Neural cell (in vitro differentiated cells): ENCODE measurements around the gene TSPEAR. TPM values are rescaled to one million over a fixed set of nuclear protein-coding genes. Genes with fewer than 3 reads are reported as not detected.

Experiments
- H2AFZ ChIP-seq: fragments of 200-600, 300-800 bp; sonication (generic), shearing (Covaris generic); 2 replicates; pipeline ENCODE4 v1.6.0; 2014; ENCODE audit warnings: low read depth, mild to moderate bottlenecking, antibody characterized with exemption, low read length, moderate library complexity
- H3F3A ChIP-seq: fragments of 200-600 bp; shearing (Covaris generic); 2 replicates; pipeline ENCODE4 v1.6.1; 2016; ENCODE audit warnings: mild to moderate bottlenecking, moderate library complexity, mixed read lengths, antibody characterized with exemption, low read length; ENCODE audit not compliant: insufficient read depth, poor library complexity, severe bottlenecking
- H3K27ac ChIP-seq: fragments of 200-600, 300-800 bp; sonication (generic), shearing (Covaris generic); 2 replicates; pipeline ENCODE4 v1.5.1; 2014; ENCODE audit warnings: mild to moderate bottlenecking, low read length, moderate library complexity
- H3K27me3 ChIP-seq: fragments of 300-800, 200-600 bp; sonication (generic), shearing (Covaris generic); 2 replicates; pipeline ENCODE4 v1.6.0; 2014; ENCODE audit warnings: mild to moderate bottlenecking, low read depth, low read length, moderate library complexity; ENCODE audit not compliant: insufficient read depth
- H3K36me3 ChIP-seq: fragments of 300-800, 200-600 bp; sonication (generic), shearing (Covaris generic); 2 replicates; pipeline ENCODE4 v1.5.1; 2014; ENCODE audit warnings: mild to moderate bottlenecking, antibody characterized with exemption, low read length, moderate library complexity; ENCODE audit not compliant: insufficient read depth
- H3K4me2 ChIP-seq: fragments of 300-800, 200-600 bp; sonication (generic), shearing (Covaris generic); 2 replicates; pipeline ENCODE4 v1.6.0; 2014; ENCODE audit warnings: mild to moderate bottlenecking, low read length
- H3K4me3 ChIP-seq: fragments of 300-800, 200-600 bp; sonication (generic), shearing (Covaris generic); 2 replicates; pipeline ENCODE4 v1.5.1; 2014; ENCODE audit warnings: mild to moderate bottlenecking, low read length, moderate library complexity
- H3K79me2 ChIP-seq: fragments of 200-600 bp; shearing (Covaris generic); replicated peaks from 2 replicates; pipeline ENCODE4 v1.6.0; 2014; ENCODE audit warnings: mild to moderate bottlenecking, low read length, moderate library complexity; ENCODE audit not compliant: insufficient read depth
- H3K9ac ChIP-seq: fragments of 300-800, 200-600 bp; sonication (generic), shearing (Covaris generic); 2 replicates; pipeline ENCODE4 v1.6.1; 2016; ENCODE audit warnings: mild to moderate bottlenecking, low read length, mixed read lengths
- H3K9me2 ChIP-seq: fragments of 200-600 bp; shearing (Covaris generic); 2 replicates; pipeline ENCODE4 v1.6.1; 2016; ENCODE audit warnings: mild to moderate bottlenecking, low read length, mixed read lengths; ENCODE audit not compliant: insufficient read depth
- H3K9me3 ChIP-seq: fragments of 200-600, 300-800 bp; sonication (generic), shearing (Covaris generic); 2 replicates; pipeline ENCODE4 v1.6.1; 2016; ENCODE audit warnings: mild to moderate bottlenecking, mixed run types, low read length, moderate library complexity, mixed read lengths
- H4K20me1 ChIP-seq: fragments of 200-600 bp; shearing (Covaris generic); 2 replicates; pipeline ENCODE4 v1.6.1; 2016; ENCODE audit warnings: mild to moderate bottlenecking, mixed run types; ENCODE audit not compliant: insufficient read depth
- CTCF ChIP-seq: fragments of 450-650 bp; IDR thresholded peaks from 2 replicates; pipeline ENCODE4 v1.5.1; 2014; ENCODE audit warnings: antibody characterized with exemption, mild to moderate bottlenecking, moderate library complexity; ENCODE audit not compliant: poor library complexity, severe bottlenecking
- EP300 ChIP-seq: fragments of 450-650 bp; conservative IDR thresholded peaks from 2 replicates; pipeline ENCODE4 v1.6.1; 2014; ENCODE audit warnings: antibody characterized with exemption, mild to moderate bottlenecking, moderate library complexity; ENCODE audit not compliant: poor library complexity, severe bottlenecking
- EZH2 ChIP-seq: fragments of 200-600, 300-800 bp; shearing (Covaris generic), sonication (generic); IDR thresholded peaks from 2 replicates; pipeline ENCODE4 v1.6.1; 2014; ENCODE audit warnings: antibody characterized with exemption, low read length, borderline replicate concordance, mild to moderate bottlenecking; ENCODE audit not compliant: insufficient read depth, poor library complexity, severe bottlenecking
- MXI1 ChIP-seq: fragments of 450-650 bp; conservative IDR thresholded peaks from 2 replicates; pipeline ENCODE4 v1.6.1; 2014; ENCODE audit warnings: antibody characterized with exemption, mild to moderate bottlenecking; ENCODE audit not compliant: poor library complexity, severe bottlenecking
- POLR2AphosphoS5 ChIP-seq: IDR thresholded peaks from 2 replicates; pipeline ENCODE4 v1.6.1; 2012
- RAD21 ChIP-seq: fragments of 450-650 bp; conservative IDR thresholded peaks from 2 replicates; pipeline ENCODE4 v1.6.1; 2014; ENCODE audit warnings: antibody characterized with exemption, mild to moderate bottlenecking, moderate library complexity
- SMC3 ChIP-seq: fragments of 450-650 bp; conservative IDR thresholded peaks from 2 replicates; pipeline ENCODE4 v1.6.1; 2014; ENCODE audit warnings: antibody characterized with exemption, mild to moderate bottlenecking, moderate library complexity; ENCODE audit not compliant: poor library complexity
- TAF1 ChIP-seq: IDR thresholded peaks from 2 replicates; pipeline ENCODE4 v1.6.1; 2012; ENCODE audit warnings: low read depth
- polyA plus RNA-seq: library from polyadenylated mRNA; depleted of rRNA; stranded (reverse); fragments of >200 nt; gene quantifications from 2 replicates; pipeline ENCODE4 v1.2.3, GENCODE V29; 2014
- TF ChIP-seq, protein P1 (sequence below): IDR thresholded peaks from 2 replicates; pipeline ENCODE4 v1.6.1; 2012; ENCODE audit warnings: borderline replicate concordance

Gene TSPEAR
- polyA plus RNA-seq, 1 donor from 2014 or later: 0.19 TPM

DNA sequence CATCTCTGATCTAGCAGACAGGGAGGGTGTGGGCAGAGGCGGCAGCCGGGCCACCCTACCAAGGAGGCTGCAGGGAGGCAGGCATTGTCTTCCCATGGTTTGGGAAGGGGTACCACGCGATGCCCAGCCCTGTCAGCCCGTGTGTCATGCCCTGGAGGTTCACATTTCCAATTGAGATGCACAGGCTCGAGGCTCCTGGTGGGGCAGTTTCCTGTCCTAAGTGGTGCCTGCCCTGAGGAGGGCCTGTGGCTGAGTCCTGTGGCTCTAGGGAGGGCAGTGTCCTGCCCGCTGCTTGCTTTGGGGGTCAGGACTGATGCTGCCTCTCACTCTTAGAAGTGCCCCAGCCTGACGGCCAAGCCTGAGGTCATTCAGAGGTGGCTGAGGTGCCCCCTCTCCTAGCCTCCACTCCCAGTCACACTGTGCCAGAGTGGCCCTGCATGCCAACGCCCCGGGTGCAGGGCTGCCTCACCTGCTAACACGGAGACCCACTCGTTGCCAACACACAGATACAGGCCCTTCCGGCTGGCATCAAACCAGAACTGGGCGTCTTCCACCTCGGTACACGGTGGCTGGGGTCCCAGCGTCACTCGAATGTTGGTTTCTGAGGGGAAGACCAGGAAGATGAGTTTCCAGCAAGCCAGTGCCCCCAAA, 183.3 kb downstream of the TSPEAR start:
- TF ChIP-seq, protein P1, sequence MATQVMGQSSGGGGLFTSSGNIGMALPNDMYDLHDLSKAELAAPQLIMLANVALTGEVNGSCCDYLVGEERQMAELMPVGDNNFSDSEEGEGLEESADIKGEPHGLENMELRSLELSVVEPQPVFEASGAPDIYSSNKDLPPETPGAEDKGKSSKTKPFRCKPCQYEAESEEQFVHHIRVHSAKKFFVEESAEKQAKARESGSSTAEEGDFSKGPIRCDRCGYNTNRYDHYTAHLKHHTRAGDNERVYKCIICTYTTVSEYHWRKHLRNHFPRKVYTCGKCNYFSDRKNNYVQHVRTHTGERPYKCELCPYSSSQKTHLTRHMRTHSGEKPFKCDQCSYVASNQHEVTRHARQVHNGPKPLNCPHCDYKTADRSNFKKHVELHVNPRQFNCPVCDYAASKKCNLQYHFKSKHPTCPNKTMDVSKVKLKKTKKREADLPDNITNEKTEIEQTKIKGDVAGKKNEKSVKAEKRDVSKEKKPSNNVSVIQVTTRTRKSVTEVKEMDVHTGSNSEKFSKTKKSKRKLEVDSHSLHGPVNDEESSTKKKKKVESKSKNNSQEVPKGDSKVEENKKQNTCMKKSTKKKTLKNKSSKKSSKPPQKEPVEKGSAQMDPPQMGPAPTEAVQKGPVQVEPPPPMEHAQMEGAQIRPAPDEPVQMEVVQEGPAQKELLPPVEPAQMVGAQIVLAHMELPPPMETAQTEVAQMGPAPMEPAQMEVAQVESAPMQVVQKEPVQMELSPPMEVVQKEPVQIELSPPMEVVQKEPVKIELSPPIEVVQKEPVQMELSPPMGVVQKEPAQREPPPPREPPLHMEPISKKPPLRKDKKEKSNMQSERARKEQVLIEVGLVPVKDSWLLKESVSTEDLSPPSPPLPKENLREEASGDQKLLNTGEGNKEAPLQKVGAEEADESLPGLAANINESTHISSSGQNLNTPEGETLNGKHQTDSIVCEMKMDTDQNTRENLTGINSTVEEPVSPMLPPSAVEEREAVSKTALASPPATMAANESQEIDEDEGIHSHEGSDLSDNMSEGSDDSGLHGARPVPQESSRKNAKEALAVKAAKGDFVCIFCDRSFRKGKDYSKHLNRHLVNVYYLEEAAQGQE: no peak
- TF ChIP-seq RAD21: no peak
- H4K20me1 ChIP-seq: no peaks in the 10 kb centered on the region
- no peaks in the 10 kb centered on the region for H3K36me3 ChIP-seq
- H3K9me3 ChIP-seq: no peaks in the 10 kb centered on the region
- no peaks in the 10 kb centered on the region for H3K9me2 ChIP-seq
- H3K27me3 ChIP-seq: no peaks in the 10 kb centered on the region
- no peak overlapping the region for H3K4me3 ChIP-seq
- no peaks in the 10 kb centered on the region for H3F3A ChIP-seq
- H3K9ac ChIP-seq: no peak overlapping the region
- no peak overlapping the region for H3K27ac ChIP-seq
- H2AFZ ChIP-seq: no peak overlapping the region
- no peaks in the 10 kb centered on the region for H3K79me2 ChIP-seq
- H3K4me2 ChIP-seq: no peak overlapping the region

DNA sequence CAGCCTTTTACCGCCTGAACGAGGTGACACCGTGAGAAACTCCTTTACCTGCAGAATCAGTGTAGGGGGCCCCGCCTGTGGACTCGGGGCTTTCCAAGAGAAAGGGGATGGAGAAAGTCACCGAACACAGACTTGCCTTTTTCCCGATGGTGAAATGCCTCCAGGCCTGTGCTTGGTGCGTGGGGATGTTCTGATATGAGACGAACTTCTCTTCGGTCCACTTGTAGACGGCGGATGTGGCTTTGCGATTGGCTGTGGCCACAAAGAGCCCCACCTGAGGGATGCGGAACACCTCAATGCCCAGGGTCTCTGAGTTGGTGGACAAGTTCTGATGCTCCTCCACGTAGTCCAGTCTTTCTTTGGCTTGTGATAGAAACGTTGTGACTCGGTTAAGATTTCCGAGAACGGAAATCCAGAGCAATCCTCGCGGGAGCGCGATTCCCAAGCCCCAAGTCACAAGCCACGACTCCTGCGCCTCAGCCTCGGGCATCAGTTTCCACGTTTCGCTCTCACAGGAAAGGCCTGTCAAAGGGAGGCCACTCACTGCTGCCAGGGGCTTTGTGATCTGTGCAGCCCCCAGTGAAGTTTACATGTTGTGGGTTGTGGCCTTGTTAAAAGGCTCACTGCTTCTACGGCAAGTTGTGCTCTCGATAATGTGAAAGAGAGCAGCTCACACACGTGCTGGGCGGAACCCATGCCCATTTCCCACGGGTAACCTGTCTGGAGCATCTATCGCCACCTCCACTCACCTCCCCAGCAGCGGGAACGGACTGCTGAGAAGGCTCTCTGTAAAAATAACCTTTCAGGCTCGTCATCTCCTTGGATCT, 184.0 kb downstream of the TSPEAR start:
- Histone ChIP-seq H3K4me2 (no peak overlapping the region), H3K9ac (no peak overlapping the region), H4K20me1 (no peaks in the 10 kb centered on the region), H3K79me2 (no peaks in the 10 kb centered on the region), H3K4me3 (no peak overlapping the region), H2AFZ (no peak overlapping the region), H3K27me3 (no peaks in the 10 kb centered on the region), H3K27ac (no peak overlapping the region), H3K9me2 (no peaks in the 10 kb centered on the region), H3K36me3 (no peaks in the 10 kb centered on the region), H3K9me3 (no peaks in the 10 kb centered on the region), H3F3A (no peaks in the 10 kb centered on the region)
- TF ChIP-seq RAD21 (no peak), POLR2AphosphoS5 (no peak), TAF1 (no peak), MXI1 (no peak), EZH2 (no peak), SMC3 (no peak), CTCF (no peak), EP300 (no peak)
- TF ChIP-seq, protein P1: no peak
